A549 (cell line): Measurements from ENCODE around the gene UXS1.

Experiments used
- RCOR1 ChIP-seq: fragments of 150-350 bp; IDR thresholded peaks from 2 replicates; pipeline ENCODE4 v1.6.1; 2014; ENCODE audit warnings: antibody characterized with exemption, low read length, low read depth
- TF ChIP-seq, protein P1 (sequence below): fragments of >200 bp; sonication (Bioruptor Twin); formaldehyde crosslinking; IDR thresholded peaks from 3 replicates; pipeline ENCODE4 v1.5.1; 2016

- TF ChIP-seq, protein P1, sequence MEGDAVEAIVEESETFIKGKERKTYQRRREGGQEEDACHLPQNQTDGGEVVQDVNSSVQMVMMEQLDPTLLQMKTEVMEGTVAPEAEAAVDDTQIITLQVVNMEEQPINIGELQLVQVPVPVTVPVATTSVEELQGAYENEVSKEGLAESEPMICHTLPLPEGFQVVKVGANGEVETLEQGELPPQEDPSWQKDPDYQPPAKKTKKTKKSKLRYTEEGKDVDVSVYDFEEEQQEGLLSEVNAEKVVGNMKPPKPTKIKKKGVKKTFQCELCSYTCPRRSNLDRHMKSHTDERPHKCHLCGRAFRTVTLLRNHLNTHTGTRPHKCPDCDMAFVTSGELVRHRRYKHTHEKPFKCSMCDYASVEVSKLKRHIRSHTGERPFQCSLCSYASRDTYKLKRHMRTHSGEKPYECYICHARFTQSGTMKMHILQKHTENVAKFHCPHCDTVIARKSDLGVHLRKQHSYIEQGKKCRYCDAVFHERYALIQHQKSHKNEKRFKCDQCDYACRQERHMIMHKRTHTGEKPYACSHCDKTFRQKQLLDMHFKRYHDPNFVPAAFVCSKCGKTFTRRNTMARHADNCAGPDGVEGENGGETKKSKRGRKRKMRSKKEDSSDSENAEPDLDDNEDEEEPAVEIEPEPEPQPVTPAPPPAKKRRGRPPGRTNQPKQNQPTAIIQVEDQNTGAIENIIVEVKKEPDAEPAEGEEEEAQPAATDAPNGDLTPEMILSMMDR, result no peak
- TF ChIP-seq RCOR1, result no peak
Observed at GRCh38 chr2:106113361-106113966, 80.6 kb downstream of the UXS1 start.
